AG09319 (cell line): ENCODE results near the gene DNAH8.
"Not testable (repeated sequence)": the region's sequence is repeated elsewhere in the genome, so short reads cannot be mapped to it uniquely, and the experiment has no call there.

Experiments
- DNase-seq: peaks from one replicate; pipeline ENCODE4 v3.0.0-alpha.2; 2010; ENCODE audit warnings: low read depth; ENCODE audit errors: extremely low read depth
- CTCF ChIP-seq: IDR thresholded peaks from 2 replicates; pipeline ENCODE4 v1.5.1; 2011; ENCODE audit warnings: low read depth, mild to moderate bottlenecking, inconsistent platforms, low read length, moderate library complexity

DNAH8 gene

GRCh38 chr6:38783443-38784228 lies 68.5 kb downstream of the DNAH8 start:
- no peak for DNase-seq
- TF ChIP-seq CTCF = no peak

GRCh38 chr6:38784506-38785235 lies 69.6 kb downstream of the DNAH8 start:
- DNase-seq = no peak
- TF ChIP-seq CTCF = no peak

- no peak for DNase-seq
- no peak for TF ChIP-seq CTCF
Observed at GRCh38 chr6:38786486-38786885, 71.4 kb downstream of the DNAH8 start.

- TF ChIP-seq CTCF = no peak
- no peak for DNase-seq
Observed at GRCh38 chr6:38789256-38789655, 74.1 kb downstream of the DNAH8 start.

GRCh38 chr6:38792356-38792755 lies 77.2 kb downstream of the DNAH8 start:
- no peak for DNase-seq
- no peak for TF ChIP-seq CTCF

- TF ChIP-seq CTCF = no peak
- no peak for DNase-seq
Observed at GRCh38 chr6:38794682-38795081, 79.6 kb downstream of the DNAH8 start.

- no peak for TF ChIP-seq CTCF
- DNase-seq = no peak
Observed at GRCh38 chr6:38796006-38796405, 80.9 kb downstream of the DNAH8 start.

- DNase-seq = not testable (repeated sequence)
Observed at GRCh38 chr6:38796437-38796836, 81.3 kb downstream of the DNAH8 start.
